ENCODE measurements around the gene S100A2.

- TF ChIP-seq GATA2 (IDR thresholded peaks at IDR 0.05; ENCODE audit: low read depth, low read length) (no peak), GATA3 (IDR thresholded peaks at IDR 0.05; ENCODE audit: low read depth, low read length) (no peak)
Measured at GRCh38 chr1:153610811-153611301, 45.2 kb upstream of the S100A2 start.
